ENCODE results near the gene PDIA3. TPM values are rescaled to one million over a fixed set of nuclear protein-coding genes. Genes with fewer than 3 reads are reported as not detected.

Gene PDIA3
- total and polyA plus RNA-seq, 2 donors (not counting 3 experiments of a cell fraction or from before 2014, with no cell fraction given): 140 to 857 TPM

- H3K9me1 ChIP-seq (replicated peaks; ENCODE audit: control insufficient read depth, extremely low read depth, insufficient read depth, low read length): no peaks in the 10 kb centered on the region
- H4K20me1 ChIP-seq (replicated peaks; ENCODE audit: control insufficient read depth, extremely low read depth, insufficient read depth, low read length): no peaks in the 10 kb centered on the region
- H3K27ac ChIP-seq (ENCODE audit: insufficient read depth, low read depth, low read length): no peak overlapping the region
- H3K36me3 ChIP-seq (ENCODE audit: control insufficient read depth in 2 of 2, extremely low read depth in 1 of 2, insufficient read depth in 2 of 2, low read length in 2 of 2): peaks cover 22 to 31% of the 10 kb centered on the region in 2 experiments
- DNase-seq (ENCODE audit: low read depth, low spot score): no peak
- no peaks in the 10 kb centered on the region for H3K79me2 ChIP-seq (ENCODE audit: control insufficient read depth, insufficient read depth, low read length)
- H2AFZ ChIP-seq (ENCODE audit: low read depth, low read length): no peak overlapping the region
- TF ChIP-seq MAX (IDR thresholded peaks at IDR 0.05; ENCODE audit: insufficient read depth, insufficient read length) (no peak), MYC (IDR thresholded peaks at IDR 0.05; ENCODE audit: low read depth, low read length) (no peak), FOS (IDR thresholded peaks at IDR 0.05; ENCODE audit: borderline replicate concordance, insufficient read depth, low read length) (no peak), EZH2 (IDR thresholded peaks at IDR 0.05; ENCODE audit: borderline replicate concordance, low read depth, low read length, severe bottlenecking) (no peak), CTCF (IDR thresholded peaks at IDR 0.05; ENCODE audit: extremely low read depth in 1 of 2, insufficient read depth in 1 of 2, low read depth in 1 of 2, low read length in 2 of 2) (no peak), GATA2 (IDR thresholded peaks at IDR 0.05; ENCODE audit: insufficient read depth, insufficient read length, low read depth, low read length) (no peak), JUN (IDR thresholded peaks at IDR 0.05; ENCODE audit: borderline replicate concordance, insufficient read depth, insufficient read length, low read depth) (no peak), POLR2A (IDR thresholded peaks at IDR 0.05; ENCODE audit: low read depth, low read length) (no peak), POLR2AphosphoS5 (IDR thresholded peaks at IDR 0.05; ENCODE audit: insufficient read depth, low read depth, low read length) (no peak)
- ChIA-PET CTCF (interaction anchor here (1.4 kb wide), 1 partner anchor 9 kb away, joined by 3 read pairs; no protein-coding TSS in a partner anchor), POLR2A (no interaction called here)
- intact Hi-C loops (cut with micrococcal nuclease) (no loop called here), dilution Hi-C loops (cut with MboI; ENCODE audit: extremely low pct_ligation_motif_present, low sequenced_read_pairs) (no loop called here)
- BruUV-seq (replicated peaks): no TSS peak
- H3K4me1 ChIP-seq (ENCODE audit: control insufficient read depth, extremely low read depth, insufficient read depth, low read length): peaks cover 3% of the 10 kb centered on the region
- H3K4me3 ChIP-seq (replicated peaks in 1 of 3; ENCODE audit: insufficient read depth in 1 of 3, low read depth in 1 of 3, low read length in 3 of 3): no peak overlapping the region
- no peaks in the 10 kb centered on the region for H3K9me3 ChIP-seq (replicated peaks; ENCODE audit: control insufficient read depth, insufficient read depth, low read length)
- H3K9ac ChIP-seq (replicated peaks; ENCODE audit: extremely low read depth, insufficient read depth, low read length): no peak overlapping the region
- no peaks in the 10 kb centered on the region for H3K27me3 ChIP-seq (ENCODE audit: control insufficient read depth in 2 of 2, insufficient read depth in 2 of 2, low read length in 2 of 2)
- no peak overlapping the region for H3K4me2 ChIP-seq (ENCODE audit: insufficient read depth, low read length)
- FAIRE-seq: no peak
These were observed 27.8 kb downstream of the PDIA3 start for GRCh38 chr15:43774062-43774461.
